ENCODE results near the gene RAD52. TPM values are rescaled to one million over a fixed set of nuclear protein-coding genes. Genes with fewer than 3 reads are reported as not detected.

RAD52 gene
- total RNA-seq, 4 donors from 2014 or later = 6.0 to 28.4 (median 14.3) TPM

DNA sequence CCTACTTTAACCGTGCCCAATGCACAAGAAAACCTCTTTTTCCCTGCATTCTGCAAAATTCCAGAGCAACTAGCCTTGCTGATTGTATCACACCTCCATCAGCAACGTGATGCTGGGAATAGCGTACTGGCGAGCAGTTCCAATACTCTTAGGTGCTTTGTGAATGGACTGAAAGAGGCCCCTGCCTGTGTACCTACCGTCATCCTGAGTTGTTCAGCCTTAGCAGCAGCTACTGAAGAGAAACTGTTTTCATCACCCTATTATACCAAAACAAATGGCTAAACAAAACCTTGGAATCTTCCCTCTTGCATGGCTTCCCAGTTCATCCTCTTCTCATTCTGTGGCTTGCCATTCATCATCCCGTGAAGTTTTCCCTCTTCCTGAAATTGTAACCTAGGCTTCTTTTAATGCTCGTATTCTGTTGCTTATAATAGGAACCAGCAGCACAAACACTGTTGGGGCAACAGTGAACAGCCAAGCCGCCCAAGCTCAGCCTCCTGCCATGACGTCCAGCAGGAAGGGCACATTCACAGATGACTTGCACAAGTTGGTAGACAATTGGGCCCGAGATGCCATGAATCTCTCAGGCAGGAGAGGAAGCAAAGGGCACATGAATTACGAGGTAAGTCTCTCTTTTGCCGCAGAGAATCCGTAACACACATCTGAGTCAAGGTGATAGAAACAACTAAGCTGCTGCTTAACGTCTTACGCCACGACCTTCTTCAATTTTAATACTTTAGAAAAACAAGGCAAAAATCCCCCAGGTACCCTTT lies 41.9 kb downstream of the RAD52 start:
- no peaks in the 10 kb centered on the region for H3K9me3 ChIP-seq
- H3K4me1 ChIP-seq = peaks cover 5% of the 10 kb centered on the region
- H3K4me3 ChIP-seq = no peak overlapping the region
- TF ChIP-seq EP300 (IDR thresholded peaks at IDR 0.05) = no peak
- TF ChIP-seq, protein P1, sequence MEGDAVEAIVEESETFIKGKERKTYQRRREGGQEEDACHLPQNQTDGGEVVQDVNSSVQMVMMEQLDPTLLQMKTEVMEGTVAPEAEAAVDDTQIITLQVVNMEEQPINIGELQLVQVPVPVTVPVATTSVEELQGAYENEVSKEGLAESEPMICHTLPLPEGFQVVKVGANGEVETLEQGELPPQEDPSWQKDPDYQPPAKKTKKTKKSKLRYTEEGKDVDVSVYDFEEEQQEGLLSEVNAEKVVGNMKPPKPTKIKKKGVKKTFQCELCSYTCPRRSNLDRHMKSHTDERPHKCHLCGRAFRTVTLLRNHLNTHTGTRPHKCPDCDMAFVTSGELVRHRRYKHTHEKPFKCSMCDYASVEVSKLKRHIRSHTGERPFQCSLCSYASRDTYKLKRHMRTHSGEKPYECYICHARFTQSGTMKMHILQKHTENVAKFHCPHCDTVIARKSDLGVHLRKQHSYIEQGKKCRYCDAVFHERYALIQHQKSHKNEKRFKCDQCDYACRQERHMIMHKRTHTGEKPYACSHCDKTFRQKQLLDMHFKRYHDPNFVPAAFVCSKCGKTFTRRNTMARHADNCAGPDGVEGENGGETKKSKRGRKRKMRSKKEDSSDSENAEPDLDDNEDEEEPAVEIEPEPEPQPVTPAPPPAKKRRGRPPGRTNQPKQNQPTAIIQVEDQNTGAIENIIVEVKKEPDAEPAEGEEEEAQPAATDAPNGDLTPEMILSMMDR (IDR thresholded peaks at IDR 0.05) = no peak
- no peak for TF ChIP-seq POLR2AphosphoS5 (IDR thresholded peaks at IDR 0.05)
- TF ChIP-seq POLR2A (IDR thresholded peaks at IDR 0.05) = no peak
- peaks cover 95% of the 10 kb centered on the region for H3K36me3 ChIP-seq
- 80% methylated on average over 16 of the region's 16 CpGs for WGBS
- no peaks in the 10 kb centered on the region for H3K27me3 ChIP-seq
- no peak for DNase-seq (ENCODE audit: low spot score in 2 of 2)
- no peak overlapping the region for H3K27ac ChIP-seq

DNA sequence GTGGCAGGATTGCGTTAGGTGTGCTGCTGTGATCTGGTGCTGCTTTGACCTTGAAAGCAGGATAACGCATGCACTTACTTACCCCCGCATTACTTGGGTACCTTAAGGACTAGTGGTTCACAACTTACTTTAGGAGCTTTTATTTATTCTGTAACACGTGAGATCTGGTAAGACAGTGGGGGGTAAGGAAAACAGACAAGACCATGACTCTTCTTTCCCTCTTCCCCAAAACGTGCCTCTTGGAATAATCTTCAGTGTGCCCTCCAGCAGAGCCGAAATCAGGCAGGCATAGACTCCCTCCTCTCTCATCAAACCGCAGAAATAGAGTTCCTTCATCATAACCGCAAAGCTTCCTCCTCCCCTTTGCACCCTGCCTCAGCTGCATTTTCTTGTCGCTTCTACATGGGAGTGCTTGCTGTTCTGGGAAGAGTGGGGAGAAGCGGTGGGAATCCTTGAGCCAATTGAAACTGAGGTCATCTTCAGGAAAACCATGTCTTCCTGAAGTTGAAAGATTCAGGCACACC lies 43.4 kb downstream of the RAD52 start:
- Histone ChIP-seq H3K9me3 (no peaks in the 10 kb centered on the region), H3K4me3 (no peak overlapping the region), H3K27ac (no peak overlapping the region), H3K36me3 (peaks cover 95% of the 10 kb centered on the region), H3K27me3 (no peaks in the 10 kb centered on the region), H3K4me1 (peaks cover 5% of the 10 kb centered on the region)
- no peak for DNase-seq (ENCODE audit: low spot score in 2 of 2)
- no peak for TF ChIP-seq POLR2A (IDR thresholded peaks at IDR 0.05)
- TF ChIP-seq POLR2AphosphoS5 (IDR thresholded peaks at IDR 0.05) = no peak
- no peak for TF ChIP-seq EP300 (IDR thresholded peaks at IDR 0.05)
- TF ChIP-seq, protein P1 (IDR thresholded peaks at IDR 0.05) = no peak
- WGBS = 83% methylated on average over 10 of the region's 10 CpGs

DNA sequence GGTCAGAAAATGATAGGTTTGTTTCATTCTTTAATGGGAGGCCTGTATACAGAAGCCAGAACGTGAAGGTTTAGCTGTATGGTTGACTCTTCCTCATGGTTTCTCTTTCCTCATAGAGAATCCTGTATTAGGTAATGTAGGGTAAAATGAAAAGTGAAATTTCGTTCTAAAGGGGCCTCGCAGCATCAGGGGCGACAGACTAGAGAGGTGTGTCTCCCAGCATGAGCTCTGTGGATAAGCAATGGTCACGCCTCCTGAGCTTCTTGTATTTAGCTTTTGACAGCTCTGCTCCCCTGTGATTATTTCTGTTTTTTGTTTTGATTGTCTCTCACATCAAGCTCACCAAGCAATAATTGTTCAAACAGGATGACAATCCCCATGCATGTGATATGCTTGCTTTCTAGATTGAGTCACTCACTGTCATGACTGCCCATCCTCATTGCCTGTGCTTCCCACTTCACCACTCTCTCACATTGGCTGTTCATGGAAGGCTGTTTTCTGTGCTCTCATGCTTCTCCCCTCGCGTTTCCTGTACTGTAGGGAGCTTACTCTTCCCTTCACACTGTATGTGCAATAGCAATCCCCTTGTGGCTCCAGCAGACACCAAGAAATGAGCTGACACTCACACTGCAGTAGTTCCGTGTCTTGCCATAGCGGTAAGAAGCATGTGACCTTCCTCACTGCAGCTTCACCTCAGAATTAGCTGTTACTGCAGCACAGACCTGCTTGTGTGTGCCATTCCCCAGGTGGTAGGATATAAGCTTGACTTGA lies 44.0 kb downstream of the RAD52 start:
- no peak for TF ChIP-seq POLR2A (IDR thresholded peaks at IDR 0.05)
- no peak for TF ChIP-seq POLR2AphosphoS5 (IDR thresholded peaks at IDR 0.05)
- TF ChIP-seq, protein P1 (IDR thresholded peaks at IDR 0.05) = no peak
- no peak for TF ChIP-seq EP300 (IDR thresholded peaks at IDR 0.05)
- Histone ChIP-seq H3K27ac (no peak overlapping the region), H3K4me3 (no peak overlapping the region), H3K9me3 (no peaks in the 10 kb centered on the region), H3K4me1 (peaks cover 5% of the 10 kb centered on the region), H3K27me3 (no peaks in the 10 kb centered on the region), H3K36me3 (peaks cover 95% of the 10 kb centered on the region)
- WGBS = 89% methylated on average over 9 of the region's 9 CpGs
- DNase-seq (ENCODE audit: low spot score in 2 of 2) = no peak

DNA sequence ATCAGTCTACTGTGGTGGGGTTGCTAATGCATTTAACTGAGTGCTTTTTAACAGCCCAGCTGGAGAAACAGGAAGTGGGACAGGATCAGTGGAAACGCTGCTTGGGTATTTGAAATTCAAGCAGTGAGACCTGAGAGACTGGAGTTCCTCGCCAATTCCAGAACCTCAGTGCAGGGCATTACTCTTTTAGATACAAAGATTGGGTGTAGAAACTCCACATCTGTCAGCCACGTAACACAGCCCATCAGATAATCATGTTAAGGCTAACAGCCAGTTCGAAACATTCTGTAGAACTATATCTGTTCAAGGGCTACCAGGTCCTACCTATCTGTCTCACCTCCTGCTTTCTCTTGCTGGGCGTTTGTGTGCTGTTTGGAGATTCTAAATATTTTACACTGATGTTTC lies 45.5 kb downstream of the RAD52 start:
- WGBS = 68% methylated on average over 5 of the region's 5 CpGs
- peaks cover 5% of the 10 kb centered on the region for H3K4me1 ChIP-seq
- no peak overlapping the region for H3K27ac ChIP-seq
- TF ChIP-seq, protein P1 (IDR thresholded peaks at IDR 0.05) = no peak
- TF ChIP-seq POLR2AphosphoS5 (IDR thresholded peaks at IDR 0.05) (no peak), POLR2A (IDR thresholded peaks at IDR 0.05) (no peak), EP300 (IDR thresholded peaks at IDR 0.05) (no peak)
- H3K27me3 ChIP-seq = no peaks in the 10 kb centered on the region
- no peaks in the 10 kb centered on the region for H3K9me3 ChIP-seq
- H3K36me3 ChIP-seq = peaks cover 96% of the 10 kb centered on the region
- DNase-seq (ENCODE audit: low spot score in 2 of 2) = no peak
- H3K4me3 ChIP-seq = no peak overlapping the region

DNA sequence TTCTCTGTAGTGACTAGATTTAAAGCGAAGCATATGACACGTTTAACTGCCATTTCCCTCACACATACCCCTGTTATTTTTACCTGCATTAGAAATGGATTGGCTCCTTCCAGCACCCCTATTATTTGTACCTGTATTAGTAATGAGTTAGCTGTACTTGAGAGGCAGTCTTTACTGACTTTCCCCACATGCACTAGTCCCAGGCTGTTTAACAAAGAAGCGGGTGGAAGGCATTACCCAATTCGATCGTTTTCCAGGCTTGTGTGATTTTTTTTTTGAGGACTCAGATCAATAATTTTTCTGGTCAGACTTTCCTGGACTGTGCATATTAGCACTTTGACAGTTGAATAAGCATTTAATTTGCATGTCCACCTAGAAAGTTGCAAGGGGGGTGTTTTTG lies 46.4 kb downstream of the RAD52 start:
- 76% methylated on average over 5 of the region's 5 CpGs for WGBS
- Histone ChIP-seq H3K4me1 (no peaks in the 10 kb centered on the region), H3K27me3 (no peaks in the 10 kb centered on the region), H3K4me3 (no peak overlapping the region), H3K9me3 (no peaks in the 10 kb centered on the region), H3K36me3 (peaks cover 96% of the 10 kb centered on the region), H3K27ac (no peak overlapping the region)
- no peak for TF ChIP-seq POLR2AphosphoS5 (IDR thresholded peaks at IDR 0.05)
- TF ChIP-seq POLR2A (IDR thresholded peaks at IDR 0.05) = no peak
- no peak for TF ChIP-seq EP300 (IDR thresholded peaks at IDR 0.05)
- TF ChIP-seq, protein P1 (IDR thresholded peaks at IDR 0.05) = no peak
- no peak for DNase-seq (ENCODE audit: low spot score in 2 of 2)

All from suprapubic skin (tissue), 4 donors.